MM.1S (cell line): ENCODE measurements around the gene EXOC2.

Source experiments
- CTCF ChIP-seq: fragments of 300-600 bp; sonication (generic); IDR thresholded peaks from 2 replicates; pipeline ENCODE4 v1.5.1; 2016; ENCODE audit warnings: antibody characterized with exemption, low read length, mixed read lengths
- EZH2phosphoT487 ChIP-seq: fragments of 300-600 bp; sonication (generic); IDR thresholded peaks from 2 replicates; pipeline ENCODE4 v1.6.1; 2018; ENCODE audit warnings: antibody characterized with exemption, low read length

- TF ChIP-seq CTCF (no peak), EZH2phosphoT487 (no peak)
These were observed 179.0 kb downstream of the EXOC2 start for GRCh38 chr6:513961-514360.
